ENCODE measurements around the gene DEXI. TPM values are rescaled to one million over a fixed set of nuclear protein-coding genes. Genes with fewer than 3 reads are reported as not detected.
A peak's percentile ranks its signal among the peaks of the same experiment; 100 is the strongest.

DEXI gene
- 57.6 and 69.0 TPM in 2 replicates for total RNA-seq

DNA sequence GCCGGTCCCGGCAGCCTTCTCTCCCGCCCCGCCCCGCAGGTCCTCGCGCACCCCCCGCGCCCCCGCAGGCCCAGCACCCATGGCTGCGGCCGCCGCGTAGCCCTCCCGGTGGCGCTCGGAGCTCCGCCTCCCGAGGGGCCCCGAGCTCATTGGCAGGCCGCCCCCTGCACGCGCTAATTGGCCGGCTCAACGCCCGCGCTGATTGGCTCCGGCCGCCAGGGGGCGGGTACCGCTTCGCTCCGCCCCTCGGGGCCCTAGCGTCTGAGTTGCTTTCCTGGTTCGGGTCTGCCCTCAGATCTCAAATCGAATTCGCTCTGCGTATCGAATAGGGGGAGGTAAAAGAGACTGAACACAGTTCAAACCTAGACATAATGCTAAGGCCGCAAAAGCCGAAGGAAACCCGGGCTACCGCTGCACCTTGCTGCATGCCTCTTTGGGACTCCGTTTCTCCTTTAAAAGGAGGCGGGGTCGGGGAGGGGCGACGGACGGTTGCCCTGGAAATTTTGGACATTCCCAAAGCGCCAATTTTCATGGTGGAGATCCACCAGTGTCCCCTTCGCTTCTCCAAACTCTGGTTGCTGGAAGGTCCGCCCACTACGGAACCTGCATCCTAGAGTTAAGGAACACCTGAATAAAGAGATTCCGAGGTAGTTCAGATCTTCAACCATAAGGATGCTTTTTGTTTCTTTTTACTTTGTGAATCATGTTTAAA, at the start of gene DEXI:
Gene DEXI (minus strand): TSS at position 117 of the 712 bp plus-strand sequence. CDS start 463 bp downstream, outside the sequence.
- no peak for DNase-seq (ENCODE audit: extremely low read depth, low read depth, low spot score)

GRCh38 chr16:10990378-10990777, 48.1 kb upstream of the DEXI start:
- DNase-seq (ENCODE audit: extremely low read depth, low read depth, low spot score) = no peak

- no peak for DNase-seq (ENCODE audit: extremely low read depth, low read depth, low spot score)
Observed at GRCh38 chr16:10989559-10989958, 47.3 kb upstream of the DEXI start.

GRCh38 chr16:10988879-10989278, 46.6 kb upstream of the DEXI start:
- DNase-seq (ENCODE audit: extremely low read depth, low read depth, low spot score) = no peak

- DNase-seq (ENCODE audit: extremely low read depth, low read depth, low spot score) = no peak
Observed at GRCh38 chr16:10988164-10988803, 46.0 kb upstream of the DEXI start.

DNA sequence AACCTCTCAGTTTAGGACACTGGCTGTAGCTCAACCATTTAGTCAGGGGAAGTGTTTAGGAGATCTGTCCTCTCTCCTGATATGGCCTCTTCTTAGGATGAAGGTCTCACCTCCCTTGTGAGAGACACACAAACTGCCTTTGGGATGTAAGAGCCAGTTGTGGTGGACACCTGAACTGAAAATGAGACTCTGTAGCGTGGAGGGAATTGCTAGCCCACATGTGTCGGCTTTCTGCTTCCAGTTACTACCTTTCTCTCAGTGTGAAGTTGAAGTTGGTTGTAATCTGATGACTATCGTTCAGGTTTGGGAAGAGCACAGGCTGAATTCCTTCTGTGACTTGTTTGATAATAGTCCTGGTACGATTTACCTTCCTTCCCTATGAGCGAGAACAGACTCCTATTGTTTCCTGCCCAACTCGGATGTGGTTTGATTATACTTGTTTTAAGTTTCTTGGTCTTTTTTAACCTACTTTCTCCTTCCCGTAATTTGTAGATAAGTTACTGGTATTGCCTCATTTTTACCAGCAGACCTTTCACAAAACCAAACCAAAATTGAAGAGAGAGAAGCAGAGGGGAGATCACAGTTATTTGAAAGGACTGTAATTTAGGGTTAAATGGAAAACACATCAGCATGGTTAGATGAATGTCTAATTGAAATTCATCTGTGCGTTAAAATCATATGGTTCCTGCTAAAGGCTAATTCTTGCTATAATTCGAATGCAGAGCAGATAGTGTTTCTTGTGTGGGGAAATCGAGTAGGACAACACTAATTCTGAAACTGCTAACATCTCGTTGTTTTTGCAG, 45.3 kb upstream of the DEXI start:
- DNase-seq (ENCODE audit: extremely low read depth, low read depth, low spot score) = no peak

DNA sequence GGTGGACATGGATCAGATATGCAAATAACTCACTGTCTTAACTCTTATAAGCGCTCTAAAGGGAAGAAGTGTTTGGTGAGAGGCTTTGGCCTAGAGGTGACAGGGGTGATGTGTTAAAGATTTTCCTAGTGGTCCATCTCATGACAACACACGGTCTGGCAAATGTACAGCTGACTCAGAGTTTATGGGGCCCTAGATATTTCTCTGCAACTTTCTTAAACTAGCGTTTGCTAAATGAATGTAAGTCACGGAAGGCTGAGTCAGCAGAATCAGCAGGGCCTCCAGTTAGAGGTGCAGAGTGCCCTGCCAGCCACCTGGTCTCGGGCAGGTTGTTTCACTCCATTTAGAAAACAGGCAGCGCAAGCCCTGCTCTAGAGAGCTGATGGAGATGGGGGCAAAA, 42.2 kb upstream of the DEXI start:
- DNase-seq (ENCODE audit: extremely low read depth, low read depth, low spot score) = no peak

- DNase-seq (ENCODE audit: extremely low read depth, low read depth, low spot score) = no peak
Observed at GRCh38 chr16:10983159-10983558, 40.9 kb upstream of the DEXI start.

GRCh38 chr16:10982465-10983150, 40.3 kb upstream of the DEXI start:
- no peak for DNase-seq (ENCODE audit: extremely low read depth, low read depth, low spot score)

- DNase-seq (ENCODE audit: extremely low read depth, low read depth, low spot score) = no peak
Observed at GRCh38 chr16:10981697-10982216, 39.5 kb upstream of the DEXI start.

DNA sequence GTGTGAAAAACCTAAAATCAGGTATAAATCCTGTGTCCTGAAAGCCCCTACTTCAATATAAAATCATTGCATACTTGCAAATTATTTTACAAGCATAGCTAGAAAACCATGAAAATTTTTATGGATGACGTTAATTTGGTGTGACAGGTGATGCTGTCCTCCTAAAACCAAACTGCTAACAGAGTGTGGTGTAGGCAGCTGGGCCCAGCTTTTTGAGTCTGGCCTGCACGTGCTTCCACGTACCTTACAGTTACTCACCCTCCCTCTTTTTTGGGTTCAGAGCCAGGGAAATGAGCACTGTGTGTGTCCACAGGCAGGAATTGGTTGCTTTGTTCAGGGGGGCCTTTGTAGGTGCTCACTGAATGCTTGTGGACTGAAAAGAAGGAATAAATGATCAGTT, 38.5 kb upstream of the DEXI start:
- no peak for DNase-seq (ENCODE audit: extremely low read depth, low read depth, low spot score)

GRCh38 chr16:10979717-10980601, 37.7 kb upstream of the DEXI start:
- DNase-seq (ENCODE audit: extremely low read depth, low read depth, low spot score) = no peak

DNA sequence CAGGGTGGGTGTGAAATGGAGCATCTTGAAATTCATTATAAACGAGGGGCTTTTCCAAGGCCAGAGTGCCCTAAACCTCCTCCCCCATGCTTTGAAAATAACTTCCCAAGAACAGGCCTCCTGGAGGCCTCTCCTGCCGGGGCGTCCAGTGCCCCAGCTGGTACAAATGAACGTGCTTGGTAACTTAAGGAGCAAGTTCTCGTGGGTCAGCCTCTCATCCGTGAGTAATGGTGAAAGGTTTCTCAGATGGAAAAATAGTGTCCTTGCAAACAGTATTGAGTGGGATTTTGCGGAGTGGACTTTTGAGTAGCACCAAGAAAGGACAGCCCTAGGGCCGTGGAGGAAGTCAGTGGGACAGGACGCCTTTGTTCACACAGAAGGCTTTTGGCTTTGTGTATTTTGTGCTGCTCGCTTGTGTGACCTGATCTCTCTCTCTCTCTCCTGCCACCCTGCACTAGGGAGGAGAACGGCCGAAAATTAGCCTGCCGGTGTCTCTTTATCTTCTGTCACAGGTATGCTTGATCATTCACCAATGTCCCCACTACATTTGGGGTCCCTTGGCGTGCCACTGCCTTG, 36.7 kb upstream of the DEXI start:
- no peak for DNase-seq (ENCODE audit: extremely low read depth, low read depth, low spot score)

- DNase-seq (ENCODE audit: extremely low read depth, low read depth, low spot score) = no peak
Observed at GRCh38 chr16:10978124-10978523, 35.9 kb upstream of the DEXI start.

GRCh38 chr16:10976634-10977033, 34.4 kb upstream of the DEXI start:
- no peak for DNase-seq (ENCODE audit: extremely low read depth, low read depth, low spot score)

GRCh38 chr16:10972819-10973464, 30.7 kb upstream of the DEXI start:
- DNase-seq (ENCODE audit: extremely low read depth, low read depth, low spot score) = no peak

- DNase-seq (ENCODE audit: extremely low read depth, low read depth, low spot score) = no peak
Observed at GRCh38 chr16:10972108-10972818, 30.0 kb upstream of the DEXI start.

- DNase-seq (ENCODE audit: extremely low read depth, low read depth, low spot score) = peak; percentile 63
Observed at GRCh38 chr16:10971560-10971961, 29.3 kb upstream of the DEXI start.
